ENCODE measurements around the gene EPHB2. TPM values are rescaled to one million over a fixed set of nuclear protein-coding genes. Genes with fewer than 3 reads are reported as not detected.

The EPHB2 gene
- total and polyA plus RNA-seq, 3 donors from 2014 or later = 7.7 to 9.4 (median 8.2) TPM

- no peaks in the 10 kb centered on the region for H3K36me3 ChIP-seq (ENCODE audit: low read depth, missing control alignments)
- H3K27me3 ChIP-seq = no peaks in the 10 kb centered on the region
- H3K9me3 ChIP-seq = no peaks in the 10 kb centered on the region
- WGBS, 2 donors = 99% methylated on average over 5 of the region's 5 CpGs; no CpG with 5 or more reads in 1 of the 2 donors
- TF ChIP-seq POLR2A (IDR thresholded peaks at IDR 0.05) (no peak), CTCF (IDR thresholded peaks at IDR 0.05) (no peak)
- no peak for DNase-seq
- intact Hi-C loops (cut with DNase I; ENCODE audit: low total_unique reads) = no loop called here
- H3K4me1 ChIP-seq = no peaks in the 10 kb centered on the region
- H3K4me3 ChIP-seq = no peak overlapping the region
- H3K27ac ChIP-seq = no peak overlapping the region
Observed at GRCh38 chr1:22844621-22845020, 134.0 kb downstream of the EPHB2 start.

GRCh38 chr1:22845398-22845935 lies 134.8 kb downstream of the EPHB2 start:
- no peaks in the 10 kb centered on the region for H3K9me3 ChIP-seq
- H3K27me3 ChIP-seq = no peaks in the 10 kb centered on the region
- no peaks in the 10 kb centered on the region for H3K36me3 ChIP-seq (ENCODE audit: low read depth, missing control alignments)
- H3K27ac ChIP-seq = no peak overlapping the region
- TF ChIP-seq POLR2A (IDR thresholded peaks at IDR 0.05) (no peak), CTCF (IDR thresholded peaks at IDR 0.05) (no peak)
- intact Hi-C loops (cut with DNase I; ENCODE audit: low total_unique reads) = no loop called here
- DNase-seq = no peak
- H3K4me1 ChIP-seq = no peaks in the 10 kb centered on the region
- 65 to 68% methylated on average over 4 of the region's 4 CpGs for WGBS, 2 donors
- no peak overlapping the region for H3K4me3 ChIP-seq

- no peaks in the 10 kb centered on the region for H3K36me3 ChIP-seq (ENCODE audit: low read depth, missing control alignments)
- H3K9me3 ChIP-seq = no peaks in the 10 kb centered on the region
- TF ChIP-seq CTCF (IDR thresholded peaks at IDR 0.05) (no peak), POLR2A (IDR thresholded peaks at IDR 0.05) (no peak)
- no peak overlapping the region for H3K4me3 ChIP-seq
- no peak for DNase-seq
- H3K27me3 ChIP-seq = no peaks in the 10 kb centered on the region
- H3K4me1 ChIP-seq = no peaks in the 10 kb centered on the region
- intact Hi-C loops (cut with DNase I; ENCODE audit: low total_unique reads) = no loop called here
- 81 to 83% methylated on average over 12 of the region's 12 CpGs for WGBS, 2 donors
- H3K27ac ChIP-seq = no peak overlapping the region
Observed at GRCh38 chr1:22846458-22846857, 135.8 kb downstream of the EPHB2 start.

GRCh38 chr1:22847249-22847648 lies 136.6 kb downstream of the EPHB2 start:
- TF ChIP-seq CTCF (IDR thresholded peaks at IDR 0.05) (no peak), POLR2A (IDR thresholded peaks at IDR 0.05) (no peak)
- intact Hi-C loops (cut with DNase I; ENCODE audit: low total_unique reads) = no loop called here

GRCh38 chr1:22847709-22848108 lies 137.1 kb downstream of the EPHB2 start:
- H3K27me3 ChIP-seq = no peaks in the 10 kb centered on the region
- no peaks in the 10 kb centered on the region for H3K4me1 ChIP-seq
- intact Hi-C loops (cut with DNase I; ENCODE audit: low total_unique reads) = no loop called here
- H3K36me3 ChIP-seq (ENCODE audit: low read depth, missing control alignments) = no peaks in the 10 kb centered on the region
- H3K4me3 ChIP-seq = no peak overlapping the region
- DNase-seq = no peak
- 84 to 92% methylated on average over 2 of the region's 2 CpGs for WGBS, 2 donors
- no peak for TF ChIP-seq POLR2A (IDR thresholded peaks at IDR 0.05)
- no peak for TF ChIP-seq CTCF (IDR thresholded peaks at IDR 0.05)
- no peaks in the 10 kb centered on the region for H3K9me3 ChIP-seq
- H3K27ac ChIP-seq = no peak overlapping the region

More at GRCh38 chr1:22847249-22847648, 136.6 kb downstream of the EPHB2 start:
- 71 to 92% methylated on average over 2 of the region's 2 CpGs for WGBS, 2 donors
- no peak overlapping the region for H3K27ac ChIP-seq
- no peaks in the 10 kb centered on the region for H3K27me3 ChIP-seq
- H3K4me1 ChIP-seq = no peaks in the 10 kb centered on the region
- DNase-seq = no peak
- no peak overlapping the region for H3K4me3 ChIP-seq
- no peaks in the 10 kb centered on the region for H3K36me3 ChIP-seq (ENCODE audit: low read depth, missing control alignments)
- no peaks in the 10 kb centered on the region for H3K9me3 ChIP-seq

Data from testis (tissue), 3 donors.